T-helper 2 cell (primary cell): ENCODE measurements around the gene DENND5A.

ENCODE experiments used
- DNase-seq, 5 experiments: peaks; one replicate each; pipeline versions ENCODE4 v3.0.0 to v3.0.0-alpha.2; 2012 to 2022
- total RNA-seq, 2 donors: gene quantifications; one replicate each; lab custom pipeline; 2026; lab: John Stamatoyannopoulos, UW

Gene DENND5A
- total RNA-seq, result 207 to 256 reads per million in 2 donors

DNA sequence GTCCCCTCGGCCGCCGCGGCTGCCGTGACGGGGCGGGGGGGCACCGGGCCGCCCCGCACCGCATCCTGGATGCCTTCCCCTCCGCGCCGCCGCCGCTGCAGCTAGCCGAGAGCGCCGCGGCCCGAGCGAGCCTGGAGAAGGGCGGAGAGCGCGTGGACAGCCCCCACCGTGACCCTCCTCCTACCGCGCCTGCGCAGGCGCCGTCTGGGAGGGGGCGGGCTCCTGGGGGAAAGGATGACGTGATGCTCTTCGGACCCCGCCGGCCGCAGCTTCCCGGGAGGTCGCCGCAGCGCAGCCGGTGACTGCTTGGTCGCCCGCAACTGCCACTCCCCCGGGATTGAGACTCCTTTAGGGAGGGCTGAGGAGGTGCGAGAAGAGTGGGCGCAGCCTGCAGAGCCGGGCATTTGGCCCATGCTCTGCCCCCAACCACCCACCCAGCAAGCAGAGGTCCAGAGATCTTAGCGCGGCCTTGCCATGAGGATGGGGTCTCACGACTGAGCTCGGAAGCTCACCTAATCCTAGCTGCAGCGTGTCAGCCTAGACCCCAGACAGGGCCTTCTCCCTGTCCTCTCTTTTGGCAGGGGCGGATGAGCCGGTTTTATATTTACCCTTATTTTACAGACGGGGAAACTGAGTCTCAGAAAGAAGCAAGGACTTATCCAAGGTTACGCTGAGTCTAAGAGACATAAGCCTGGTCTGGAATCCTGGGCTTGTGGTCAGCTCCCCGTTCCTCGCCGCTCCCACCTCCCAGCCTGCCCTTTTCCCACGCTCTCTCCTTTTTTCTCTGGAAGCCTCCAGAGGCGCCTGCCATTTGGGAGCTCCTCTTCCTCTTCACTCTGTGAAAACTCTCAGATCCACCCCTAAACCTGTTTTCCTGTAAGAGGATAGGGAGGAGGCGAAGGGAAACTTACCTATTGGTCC is at the start of gene DENND5A:
TSS of gene DENND5A (minus strand) at position 140 of the 921 bp plus-strand sequence. CDS start 281 bp downstream, outside the sequence.
- peak; percentile 19 to 71 (median 39) for DNase-seq

DNA sequence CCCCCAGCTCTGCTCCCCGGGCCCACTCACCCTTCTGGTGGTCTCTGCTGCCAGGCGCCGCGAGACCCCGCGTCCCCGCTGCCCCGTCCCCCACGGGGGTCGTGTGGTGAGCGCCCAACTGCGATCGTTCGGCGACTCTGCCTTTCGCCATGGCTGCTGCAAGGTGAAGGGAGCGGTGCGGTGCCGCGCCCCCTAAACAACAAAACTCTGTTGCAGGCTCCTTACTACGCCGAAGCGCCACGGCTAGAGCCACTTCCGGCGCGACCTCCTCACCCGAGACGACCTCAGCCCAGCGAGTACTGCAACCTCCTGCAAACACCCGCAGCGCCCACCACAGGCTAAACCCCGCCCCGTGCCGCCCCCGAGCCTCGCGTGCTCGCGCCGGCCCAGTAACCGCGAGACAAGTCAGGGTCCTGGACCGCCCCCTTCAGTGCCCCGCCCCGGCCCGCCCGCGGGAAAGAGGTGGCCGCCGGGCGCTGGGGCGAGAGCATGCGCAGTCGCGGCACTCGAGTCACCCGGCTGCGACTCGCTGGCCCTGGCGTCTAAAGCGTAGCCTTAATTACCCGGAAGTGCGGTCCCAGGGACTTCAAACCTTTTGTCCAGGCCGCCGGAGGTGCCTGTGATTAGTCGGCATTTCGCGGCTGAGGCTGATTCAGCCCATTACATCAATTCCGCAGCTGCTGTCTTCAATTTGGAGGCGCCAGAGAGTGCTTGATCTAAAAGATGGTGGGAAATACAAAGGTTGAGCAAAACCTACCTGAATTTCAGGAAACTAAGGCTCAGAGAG is 49.3 kb upstream of the DENND5A start, which contains the start of gene TMEM41B:
TSS of gene TMEM41B (minus strand) at position 303 of the 787 bp plus-strand sequence. CDS start at position 151, 152 bp downstream.
- peak; percentile 99 to 100 (median 99) for DNase-seq

GRCh38 chr11:9313648-9314290 is 48.6 kb upstream of the DENND5A start:
- peak in 3 of 5 experiments; percentile 13 to 50 (median 17) for DNase-seq

- no peak for DNase-seq
Measured at GRCh38 chr11:9310485-9311090, 45.4 kb upstream of the DENND5A start.

DNA sequence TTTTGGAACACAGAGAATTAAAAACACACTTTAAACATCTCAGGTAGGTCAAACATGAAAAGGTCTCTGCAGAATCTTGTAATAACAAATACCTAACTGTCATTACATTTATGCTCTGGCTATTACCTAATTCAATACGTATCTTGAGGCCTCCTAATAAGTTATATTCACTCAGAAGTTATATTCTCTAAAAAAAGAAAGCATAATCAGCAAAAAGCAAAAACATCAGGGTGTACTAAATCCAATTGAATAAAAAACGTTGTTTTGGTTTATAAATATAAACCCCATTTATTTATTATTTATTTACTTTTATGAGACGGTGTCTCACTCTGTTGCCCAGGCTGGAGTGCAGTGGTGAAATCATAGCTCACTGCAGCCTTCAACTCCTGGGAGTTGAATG is 39.0 kb upstream of the DENND5A start:
- DNase-seq, result no peak

- DNase-seq, result no peak
Measured at GRCh38 chr11:9302448-9302847, 37.3 kb upstream of the DENND5A start.

- no peak for DNase-seq
Measured at GRCh38 chr11:9301720-9302119, 36.6 kb upstream of the DENND5A start.

- no peak for DNase-seq
Measured at GRCh38 chr11:9293646-9294045, 28.5 kb upstream of the DENND5A start.

DNA sequence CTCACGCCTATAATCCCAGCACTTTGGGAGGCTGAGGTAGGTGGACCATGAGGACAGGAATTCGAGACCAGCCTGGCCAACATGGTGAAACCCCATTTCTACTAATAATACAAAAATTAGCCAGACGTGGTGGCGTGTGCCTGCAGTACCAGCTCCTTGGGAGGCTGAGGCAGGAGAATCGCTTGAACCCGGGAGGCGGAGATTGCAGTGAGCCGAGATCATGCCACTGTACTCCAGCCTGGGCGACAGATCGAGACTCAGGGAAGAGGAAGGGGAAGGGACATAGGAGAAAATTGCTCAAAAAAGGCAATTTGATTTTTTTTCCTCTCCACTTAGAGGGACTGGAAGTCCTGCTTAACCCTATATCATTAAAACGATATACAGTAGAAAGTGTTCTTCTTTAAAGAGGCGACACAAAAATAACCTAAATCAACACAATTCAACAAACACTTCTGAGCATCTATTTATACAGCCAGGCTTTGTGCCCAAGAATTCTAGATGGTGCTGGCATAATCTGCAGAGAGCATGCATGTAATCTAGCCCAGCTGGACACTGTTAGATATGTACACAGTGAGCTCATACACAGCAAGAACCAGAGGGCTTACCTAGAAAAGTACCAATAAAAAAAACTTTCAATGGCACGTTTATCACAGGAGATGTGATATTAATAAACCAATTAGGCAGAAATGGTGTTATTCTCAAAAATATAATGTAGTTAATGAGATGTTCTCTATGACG is 20.9 kb upstream of the DENND5A start:
- no peak for DNase-seq

- peak in 4 of 5 experiments; percentile 22 to 90 (median 40) for DNase-seq
Measured at GRCh38 chr11:9280655-9281301, 15.6 kb upstream of the DENND5A start.

- no peak for DNase-seq
Measured at GRCh38 chr11:9277176-9277575, 12.0 kb upstream of the DENND5A start.

DNA sequence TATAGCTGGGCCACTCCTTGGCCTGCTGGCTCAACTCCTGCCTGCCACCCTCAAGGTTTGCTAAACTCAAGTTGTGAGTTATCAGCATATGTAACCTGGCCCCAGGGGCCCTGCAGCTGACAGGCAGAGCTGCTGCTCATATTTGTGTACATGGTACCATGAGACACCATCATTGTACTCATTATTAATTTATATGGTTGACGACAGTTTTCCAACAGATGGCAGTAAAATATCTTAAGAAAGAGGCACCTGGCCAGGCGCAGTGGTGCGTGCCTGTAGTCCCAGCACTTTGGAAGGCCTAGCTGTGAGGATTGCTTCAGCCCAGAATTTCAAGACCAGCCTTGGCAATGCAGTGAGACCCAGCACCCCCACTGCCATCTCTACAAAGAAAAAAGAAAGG is 11.4 kb upstream of the DENND5A start:
- peak in 1 of 5 experiments; percentile 24 for DNase-seq

- DNase-seq, result no peak
Measured at GRCh38 chr11:9274499-9275258, 9.5 kb upstream of the DENND5A start.

GRCh38 chr11:9273376-9274336 is 8.5 kb upstream of the DENND5A start:
- DNase-seq, result no peak

DNA sequence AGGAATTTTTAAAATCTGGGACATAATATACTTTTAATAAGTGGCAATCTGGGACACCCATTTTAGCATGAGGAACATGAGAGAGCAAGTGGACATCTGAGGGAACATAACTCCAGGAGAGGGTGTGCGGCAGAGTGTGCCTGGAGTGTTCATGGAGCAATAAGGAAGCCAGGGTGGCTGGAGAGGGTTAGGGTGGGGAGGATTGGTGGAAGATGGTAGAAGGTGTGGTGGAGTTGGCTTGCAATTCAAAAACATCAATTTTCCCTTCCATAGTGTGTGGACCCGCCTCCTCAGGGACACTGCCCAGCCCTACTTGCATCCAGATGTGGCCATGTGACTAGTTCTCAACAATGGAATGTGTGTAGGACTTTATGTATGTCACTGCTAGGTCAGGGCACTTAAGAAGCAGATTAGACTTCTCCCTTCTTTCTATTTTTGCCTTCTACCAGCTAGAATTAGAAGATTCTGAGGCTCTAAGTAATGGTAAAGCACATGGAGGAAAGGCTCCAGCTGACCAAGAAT is 4.4 kb upstream of the DENND5A start:
- no peak for DNase-seq

DNA sequence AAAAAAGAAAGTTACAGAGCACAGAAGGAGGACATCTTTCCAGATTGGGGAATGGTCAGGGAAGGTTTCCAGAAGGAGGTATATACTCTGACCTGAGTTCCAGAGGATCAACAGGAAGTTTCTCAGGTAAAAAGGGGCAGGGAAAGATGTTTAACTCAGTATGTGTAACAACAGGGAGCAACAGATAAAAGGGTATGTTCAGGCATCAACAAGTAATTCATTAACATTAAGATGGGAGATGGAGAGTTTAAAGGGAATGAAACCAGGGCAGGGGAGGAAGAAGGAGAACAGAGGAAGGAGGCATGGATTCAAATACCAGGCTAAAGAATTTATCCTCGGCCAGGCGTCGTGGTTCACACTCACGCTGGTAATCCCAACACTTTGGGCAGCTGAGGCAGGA is 2.5 kb upstream of the DENND5A start:
- DNase-seq, result no peak

GRCh38 chr11:9266926-9267325 is 1.8 kb upstream of the DENND5A start:
- no peak for DNase-seq

GRCh38 chr11:9266132-9266736 is 1.1 kb upstream of the DENND5A start:
- no peak for DNase-seq
